Osteoblast (primary cell): Measurements from ENCODE around the gene ACRBP. TPM values are rescaled to one million over a fixed set of nuclear protein-coding genes. Genes with fewer than 3 reads are reported as not detected.

Experiments used
- DNase-seq: peaks from one replicate; pipeline ENCODE4 v3.0.0; 2011; ENCODE audit warnings: low spot score, mixed read lengths; ENCODE audit not compliant: insufficient read length; ENCODE audit errors: missing footprints
- H2AFZ ChIP-seq: 2 replicates; pipeline ENCODE4 v1.6.0; 2011; ENCODE audit warnings: mild to moderate bottlenecking, low read length
- H3K27ac ChIP-seq: 2 replicates; pipeline ENCODE4 v1.5.1; 2011; ENCODE audit warnings: mild to moderate bottlenecking, low read depth, low read length, moderate library complexity
- H3K27me3 ChIP-seq: 2 replicates; pipeline ENCODE4 v1.6.0; 2012; ENCODE audit warnings: mild to moderate bottlenecking, control low read depth, inconsistent platforms, low read length, moderate library complexity; ENCODE audit not compliant: insufficient read depth
- H3K36me3 ChIP-seq: 2 replicates; pipeline ENCODE4 v1.5.1; 2011; ENCODE audit warnings: mild to moderate bottlenecking, low read length, control low read depth, moderate library complexity; ENCODE audit not compliant: insufficient read depth
- H3K4me1 ChIP-seq: 2 replicates; pipeline ENCODE4 v1.5.1; 2011; ENCODE audit warnings: mild to moderate bottlenecking, low read length, control low read depth, moderate library complexity; ENCODE audit not compliant: insufficient read depth
- H3K4me2 ChIP-seq: 2 replicates; pipeline ENCODE4 v1.6.0; 2011; ENCODE audit warnings: mild to moderate bottlenecking, low read length; ENCODE audit not compliant: insufficient read depth
- H3K4me3 ChIP-seq: fragments of 200-600 bp; sonication (generic); 3 replicates; pipeline ENCODE4 v1.5.1; 2012; ENCODE audit warnings: mild to moderate bottlenecking, low read length, inconsistent platforms; ENCODE audit not compliant: insufficient read depth
- H3K79me2 ChIP-seq: 2 replicates; pipeline ENCODE4 v1.6.0; 2012; ENCODE audit warnings: mild to moderate bottlenecking, low read length, control low read depth, inconsistent platforms; ENCODE audit not compliant: insufficient read depth
- H3K9me3 ChIP-seq: 2 replicates; pipeline ENCODE4 v1.5.1; 2011; ENCODE audit warnings: low read depth, low read length, control low read depth
- H4K20me1 ChIP-seq: 2 replicates; pipeline ENCODE4 v1.6.0; 2012; ENCODE audit warnings: mild to moderate bottlenecking, low read length, control low read depth; ENCODE audit not compliant: insufficient read depth
- CTCF ChIP-seq: IDR thresholded peaks from 2 replicates; pipeline ENCODE4 v1.5.1; 2011; ENCODE audit warnings: mild to moderate bottlenecking, low read depth, low read length, moderate library complexity; ENCODE audit errors: extremely low read depth
- total RNA-seq: library from RNA; depleted of rRNA; stranded (reverse); fragments of >200 nt; gene quantifications from 2 replicates; pipeline ENCODE4 v1.2.3, GENCODE V29; 2012

Gene ACRBP
- total RNA-seq, 1 donor, result 0.36 TPM

GRCh38 chr12:6632026-6632983 is 14.9 kb downstream of the ACRBP start:
- peak; percentile 37 for DNase-seq
- peaks cover 5% of the 10 kb centered on the region for H3K27me3 ChIP-seq
- H3K4me2 ChIP-seq, result no peak overlapping the region
- H3K4me3 ChIP-seq, result no peak overlapping the region
- no peaks in the 10 kb centered on the region for H4K20me1 ChIP-seq
- no peaks in the 10 kb centered on the region for H3K79me2 ChIP-seq
- TF ChIP-seq CTCF, result no peak
- no peaks in the 10 kb centered on the region for H3K9me3 ChIP-seq
- no peaks in the 10 kb centered on the region for H3K4me1 ChIP-seq
- H3K27ac ChIP-seq, result no peak overlapping the region
- no peaks in the 10 kb centered on the region for H3K36me3 ChIP-seq
- peak overlapping the region; percentile 59 for H2AFZ ChIP-seq

GRCh38 chr12:6631549-6631961 is 15.7 kb downstream of the ACRBP start:
- no peak overlapping the region for H3K27ac ChIP-seq
- H3K27me3 ChIP-seq, result peaks cover 5% of the 10 kb centered on the region
- no peaks in the 10 kb centered on the region for H4K20me1 ChIP-seq
- no peak for TF ChIP-seq CTCF
- no peaks in the 10 kb centered on the region for H3K36me3 ChIP-seq
- peak; percentile 41 for DNase-seq
- H3K4me1 ChIP-seq, result no peaks in the 10 kb centered on the region
- no peak overlapping the region for H2AFZ ChIP-seq
- H3K4me2 ChIP-seq, result no peak overlapping the region
- H3K79me2 ChIP-seq, result no peaks in the 10 kb centered on the region
- H3K9me3 ChIP-seq, result no peaks in the 10 kb centered on the region
- H3K4me3 ChIP-seq, result no peak overlapping the region

GRCh38 chr12:6630736-6631135 is 16.5 kb downstream of the ACRBP start:
- Histone ChIP-seq H4K20me1 (no peaks in the 10 kb centered on the region), H3K4me1 (no peaks in the 10 kb centered on the region), H3K36me3 (no peaks in the 10 kb centered on the region), H3K27ac (no peak overlapping the region), H3K27me3 (no peaks in the 10 kb centered on the region), H3K9me3 (no peaks in the 10 kb centered on the region), H3K79me2 (no peaks in the 10 kb centered on the region), H3K4me2 (no peak overlapping the region), H3K4me3 (no peak overlapping the region), H2AFZ (no peak overlapping the region)
- DNase-seq, result no peak
- no peak for TF ChIP-seq CTCF

GRCh38 chr12:6627616-6628015 is 19.6 kb downstream of the ACRBP start:
- Histone ChIP-seq H3K27me3 (no peaks in the 10 kb centered on the region), H3K4me1 (no peaks in the 10 kb centered on the region), H3K4me2 (no peak overlapping the region), H4K20me1 (no peaks in the 10 kb centered on the region), H3K4me3 (no peak overlapping the region), H3K79me2 (no peaks in the 10 kb centered on the region), H2AFZ (no peak overlapping the region), H3K27ac (no peak overlapping the region), H3K9me3 (no peaks in the 10 kb centered on the region), H3K36me3 (no peaks in the 10 kb centered on the region)
- DNase-seq, result no peak
- no peak for TF ChIP-seq CTCF
